Erythroblast (primary cell): ENCODE results near the gene KBTBD12.

Source experiments
- GATA1 ChIP-seq: IDR thresholded peaks from 2 replicates; pipeline ENCODE4 v1.6.1; 2011; ENCODE audit warnings: low read depth, mild to moderate bottlenecking, control low read depth, low read length, moderate library complexity
- POLR2A ChIP-seq: IDR thresholded peaks from 2 replicates; pipeline ENCODE4 v1.6.1; 2011; ENCODE audit warnings: mild to moderate bottlenecking, low read length

- TF ChIP-seq POLR2A: no peak
- no peak for TF ChIP-seq GATA1
Observed at GRCh38 chr3:127888156-127888555, 26.9 kb upstream of the KBTBD12 start.
